Ovary (tissue), 3 donors: Measurements from ENCODE around the gene AFF1.

Experiments used
- EP300 ChIP-seq: sonication (generic); formaldehyde crosslinking; IDR thresholded peaks from one replicate; pipeline ENCODE4 v1.6.1; 2017; ENCODE audit warnings: antibody characterized with exemption
- POLR2A ChIP-seq: fragments of 450-650 bp; IDR thresholded peaks from one replicate; pipeline ENCODE4 v1.6.1; 2017; ENCODE audit warnings: antibody characterized with exemption, mild to moderate bottlenecking, moderate library complexity
- TF ChIP-seq, protein P1 (sequence below), 3 donors: fragments of 450-650 bp in 2 of 3; fragments of 200-600 bp in 1 of 3; IDR thresholded peaks; one replicate each; pipeline versions ENCODE4 v1.5.1 to v1.8.0; 2016 to 2022; ENCODE audit warnings: antibody characterized with exemption in 3 of 3, mild to moderate bottlenecking in 1 of 3
- donor health status: DM: no; HTN: no; CAD: no.

DNA sequence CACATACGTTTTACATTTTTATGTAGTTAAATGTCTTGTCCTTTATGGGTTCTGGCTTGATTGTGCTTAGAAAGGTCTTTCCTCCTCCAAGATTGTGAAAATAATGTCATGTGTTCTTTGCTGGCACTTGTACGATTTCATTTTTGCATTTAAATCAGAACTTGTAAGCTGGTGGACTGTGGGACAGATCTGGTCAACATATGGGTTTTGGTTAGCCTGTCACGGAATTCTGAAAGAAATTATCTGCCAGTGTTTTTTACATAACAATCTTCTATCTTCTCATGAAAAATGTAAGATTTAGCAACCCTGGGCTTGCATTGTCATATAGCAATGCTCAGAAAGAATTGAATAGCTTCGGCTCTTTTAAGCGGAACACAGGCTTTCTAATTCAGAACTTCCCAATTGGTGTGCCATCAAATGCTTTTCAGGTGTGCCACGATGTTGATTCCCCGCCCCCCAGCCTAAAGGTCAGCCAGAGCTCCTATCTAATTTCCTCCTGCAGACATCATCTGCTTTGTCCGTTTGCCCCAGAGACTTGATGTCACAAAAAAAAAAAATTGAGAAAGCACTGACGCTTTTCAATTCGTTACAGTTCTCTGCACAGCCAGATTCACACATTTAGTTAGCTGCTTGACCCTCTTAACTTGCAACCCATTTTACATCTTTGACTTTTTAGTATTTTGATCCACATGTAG, 16.2 kb downstream of the AFF1 start:
- TF ChIP-seq EP300 (no peak), POLR2A (no peak)
- TF ChIP-seq, protein P1, sequence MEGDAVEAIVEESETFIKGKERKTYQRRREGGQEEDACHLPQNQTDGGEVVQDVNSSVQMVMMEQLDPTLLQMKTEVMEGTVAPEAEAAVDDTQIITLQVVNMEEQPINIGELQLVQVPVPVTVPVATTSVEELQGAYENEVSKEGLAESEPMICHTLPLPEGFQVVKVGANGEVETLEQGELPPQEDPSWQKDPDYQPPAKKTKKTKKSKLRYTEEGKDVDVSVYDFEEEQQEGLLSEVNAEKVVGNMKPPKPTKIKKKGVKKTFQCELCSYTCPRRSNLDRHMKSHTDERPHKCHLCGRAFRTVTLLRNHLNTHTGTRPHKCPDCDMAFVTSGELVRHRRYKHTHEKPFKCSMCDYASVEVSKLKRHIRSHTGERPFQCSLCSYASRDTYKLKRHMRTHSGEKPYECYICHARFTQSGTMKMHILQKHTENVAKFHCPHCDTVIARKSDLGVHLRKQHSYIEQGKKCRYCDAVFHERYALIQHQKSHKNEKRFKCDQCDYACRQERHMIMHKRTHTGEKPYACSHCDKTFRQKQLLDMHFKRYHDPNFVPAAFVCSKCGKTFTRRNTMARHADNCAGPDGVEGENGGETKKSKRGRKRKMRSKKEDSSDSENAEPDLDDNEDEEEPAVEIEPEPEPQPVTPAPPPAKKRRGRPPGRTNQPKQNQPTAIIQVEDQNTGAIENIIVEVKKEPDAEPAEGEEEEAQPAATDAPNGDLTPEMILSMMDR (IDR thresholded peaks at IDR 0.05) = no peak
